Urothelium cell line (cell line): ENCODE results near the gene FBL.
"Not testable (repeated sequence)": the region's sequence is repeated elsewhere in the genome, so short reads cannot be mapped to it uniquely, and the experiment has no call there.

ENCODE experiments used
- DNase-seq: peaks from one replicate; pipeline ENCODE4 v3.0.0; 2011; ENCODE audit warnings: low spot score, mixed read lengths
- FAIRE-seq: peaks from 2 replicates; lab custom pipeline; 2011; peaks lifted over from hg19 to GRCh38; lab: Jason Lieb, UNC

The FBL gene

DNA sequence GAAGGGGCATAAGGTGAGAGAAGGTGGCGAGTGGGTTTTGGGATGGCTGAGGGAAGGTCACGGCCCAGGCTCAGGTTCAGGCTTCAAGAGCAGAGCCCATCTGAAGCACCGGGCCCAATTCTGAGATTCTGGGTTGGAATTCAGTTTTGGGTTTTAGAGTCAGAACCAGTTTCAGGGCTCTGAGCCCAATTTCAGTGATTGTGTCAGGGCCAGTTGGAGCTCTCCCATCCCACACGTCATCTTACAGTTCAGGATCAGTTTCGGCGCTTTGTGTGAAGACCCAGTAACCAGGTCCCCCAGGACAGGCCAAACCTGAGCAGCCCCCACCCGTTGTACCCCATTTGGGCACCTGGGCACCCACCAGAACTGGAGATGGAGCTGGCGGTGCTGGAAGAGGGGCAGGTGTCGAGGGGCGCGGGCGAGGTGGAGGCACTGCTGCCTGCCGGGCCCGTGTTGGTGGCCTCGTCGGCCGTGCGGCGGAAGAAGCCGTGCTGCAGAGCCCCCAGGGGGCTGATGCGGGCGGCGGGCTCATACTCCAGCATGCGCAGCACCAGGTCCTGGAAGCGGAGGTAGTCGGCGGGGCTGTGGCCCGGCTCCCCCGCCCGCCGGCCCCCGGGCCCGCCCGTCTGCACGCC is 19.8 kb downstream of the FBL start:
- DNase-seq (no peak), FAIRE-seq (no peak)

DNA sequence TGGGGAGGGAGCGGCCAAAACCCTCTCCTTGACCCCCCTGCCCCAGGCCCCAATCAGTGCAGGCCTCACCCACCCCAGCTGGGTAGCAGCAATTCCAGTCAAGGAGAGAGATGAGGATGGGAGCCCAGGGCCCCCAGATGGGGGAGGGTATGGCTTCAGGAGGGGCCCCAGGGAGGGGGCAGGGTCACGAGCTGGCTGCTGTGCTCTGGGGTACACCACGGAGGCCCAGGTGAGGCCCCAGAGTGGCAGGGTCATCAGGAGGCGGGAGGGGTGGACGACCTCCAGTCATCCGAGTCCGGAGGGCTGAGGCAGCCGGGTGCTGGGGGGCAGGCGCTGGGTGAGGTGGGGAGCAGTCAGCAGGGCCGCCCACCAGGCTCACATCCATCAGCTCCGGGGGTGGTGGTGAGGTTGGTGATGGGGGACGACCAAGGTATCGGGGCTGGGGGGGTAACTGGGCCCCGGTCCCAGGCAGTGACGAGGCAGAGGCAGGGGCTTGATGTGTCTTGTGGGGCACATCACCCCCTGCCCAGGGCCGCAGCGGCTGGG is 20.6 kb downstream of the FBL start:
- FAIRE-seq (no peak), DNase-seq (no peak)

DNA sequence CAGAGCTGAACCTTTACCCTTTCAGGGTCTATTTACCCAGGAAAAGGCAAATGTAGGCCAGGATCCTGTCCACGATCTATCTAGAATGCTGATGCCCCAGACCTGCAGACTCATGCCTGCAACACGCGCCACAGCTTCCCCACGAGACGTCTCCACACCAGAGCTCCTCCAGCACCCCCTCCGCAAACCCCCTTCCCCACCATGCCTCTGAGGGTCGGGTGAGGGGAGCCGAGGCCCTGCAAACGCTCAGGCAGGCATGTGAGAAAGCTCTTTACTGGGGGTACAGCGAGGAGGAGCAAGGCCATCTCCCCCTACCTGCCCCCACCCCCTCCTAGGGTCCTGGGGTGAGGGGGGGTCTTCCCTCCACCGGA is 21.1 kb downstream of the FBL start:
- DNase-seq = no peak
- no peak for FAIRE-seq

DNA sequence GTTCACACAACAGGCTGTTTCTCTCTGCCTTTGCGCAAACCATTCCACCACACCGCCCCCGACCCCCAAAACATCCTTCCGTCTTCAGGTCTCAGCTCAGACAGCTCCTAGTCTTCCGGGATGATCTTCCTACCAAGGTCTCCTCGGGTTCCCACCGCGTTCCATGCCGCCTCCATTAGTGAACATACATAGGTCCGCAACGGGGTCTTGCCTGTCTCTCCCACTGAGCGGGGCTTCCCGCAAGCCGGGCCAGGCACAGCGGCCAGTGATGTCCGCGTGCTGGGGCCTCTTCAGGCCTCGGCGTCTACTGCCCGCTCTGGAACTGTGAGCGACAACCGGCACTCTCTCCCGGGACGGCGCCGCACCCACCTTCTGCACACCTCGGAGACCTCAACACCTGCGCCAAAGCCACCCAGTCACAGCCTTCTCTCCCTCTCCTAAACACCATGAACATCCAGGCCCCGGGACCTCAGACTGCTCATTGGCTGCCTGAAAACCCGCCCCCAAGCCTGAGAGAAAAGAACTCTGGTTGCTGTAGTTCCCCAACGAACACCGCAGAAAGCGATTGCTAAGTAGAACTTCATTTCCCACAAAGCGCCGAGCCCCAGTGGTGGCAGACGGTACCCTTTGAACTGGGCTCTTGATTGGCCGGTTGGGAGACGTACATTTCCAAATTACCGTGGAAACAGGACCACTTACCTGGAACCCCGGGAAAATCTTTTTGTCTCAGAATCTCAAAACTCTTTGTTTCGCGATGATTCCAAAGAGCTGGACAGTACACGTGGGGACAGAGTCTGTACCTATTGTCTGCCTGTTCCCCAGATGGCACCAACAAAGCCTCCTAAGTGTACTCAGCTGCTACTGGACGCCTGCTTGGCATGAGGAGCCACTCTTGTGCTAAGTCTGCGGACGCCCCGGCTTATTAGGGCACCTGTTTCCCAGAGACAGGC is 21.8 kb downstream of the FBL start:
- no peak for DNase-seq
- no peak for FAIRE-seq

DNA sequence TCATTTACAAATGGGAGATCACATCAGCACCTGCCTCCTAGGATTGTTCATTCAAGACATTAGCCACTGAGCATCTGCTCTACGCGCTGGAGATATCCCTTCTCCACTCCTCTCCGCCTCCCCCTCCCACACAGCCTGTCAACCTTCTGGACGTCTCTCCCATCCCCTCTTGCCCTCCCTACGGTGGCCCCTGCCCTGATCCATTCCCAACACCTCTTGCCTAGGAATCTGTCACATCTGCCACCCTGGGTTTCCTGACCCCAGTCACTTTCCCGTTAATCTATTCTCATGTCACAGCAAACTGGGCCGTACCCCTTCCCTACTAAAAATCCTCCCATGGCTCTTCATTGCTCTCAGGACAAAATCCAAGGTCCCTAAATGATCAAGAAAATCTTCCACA is 22.5 kb downstream of the FBL start:
- FAIRE-seq = no peak

DNA sequence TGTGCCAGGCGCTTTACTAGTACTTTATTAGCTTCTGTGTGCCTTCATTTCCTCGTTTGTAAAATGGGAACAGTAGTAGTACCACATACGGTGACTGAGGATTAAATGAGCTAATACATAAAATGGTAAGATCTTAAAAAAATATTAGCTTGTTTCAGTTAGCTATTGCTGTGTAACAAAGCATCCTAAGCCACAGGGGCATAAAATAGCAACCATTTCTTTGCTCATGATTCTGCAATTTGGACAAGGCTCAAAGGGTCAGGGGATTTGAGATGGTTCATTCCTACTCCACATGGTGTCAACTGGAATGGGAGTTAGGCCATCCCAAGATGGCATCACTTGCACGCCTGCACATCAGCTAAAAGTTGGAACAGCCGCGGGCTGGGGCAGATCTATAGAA is 25.5 kb downstream of the FBL start:
- no peak for DNase-seq
- no peak for FAIRE-seq

More for the DNA sequence above, 22.5 kb downstream of the FBL start:
- DNase-seq = no peak

DNA sequence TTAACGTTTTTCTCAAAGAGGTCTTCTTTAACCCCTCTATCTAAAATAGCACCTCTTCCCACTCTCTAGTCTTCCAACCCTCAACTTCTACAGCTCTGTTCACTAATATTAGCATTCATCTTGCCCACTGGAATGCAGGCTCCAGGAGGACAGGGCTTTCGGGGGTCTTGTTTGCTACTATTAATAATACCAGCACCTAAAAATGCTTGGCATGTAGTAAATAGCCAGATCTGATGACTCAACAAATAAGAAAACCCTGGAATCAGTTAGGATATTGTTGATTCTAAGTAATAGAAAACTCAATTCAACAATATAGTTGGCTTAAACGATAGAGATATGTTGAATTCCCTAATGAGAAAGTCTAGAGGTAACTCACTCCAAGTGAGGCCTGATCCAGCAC is 26.4 kb downstream of the FBL start:
- FAIRE-seq = no peak

DNA sequence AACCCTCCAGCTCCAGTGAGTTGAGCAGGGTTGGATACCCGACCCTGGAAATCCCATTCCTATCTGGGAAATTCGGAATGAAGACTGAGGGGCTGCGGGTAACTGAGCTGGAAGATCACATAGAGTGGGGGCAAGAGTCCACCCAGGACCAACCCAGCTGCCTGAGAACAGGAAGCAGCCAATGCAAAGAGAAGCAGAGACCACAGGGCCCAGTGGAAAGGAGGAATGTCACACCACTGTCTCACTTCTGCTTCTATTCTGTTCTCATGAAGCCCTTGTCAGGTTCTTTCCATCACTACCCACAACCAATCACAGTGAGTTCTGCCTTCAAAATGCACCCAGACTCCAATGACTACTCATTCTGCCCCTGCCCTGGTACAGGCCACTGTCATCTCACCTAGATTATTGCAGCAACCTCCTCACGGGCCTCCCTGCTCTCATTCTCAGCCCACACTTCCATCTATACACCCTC is 27.5 kb downstream of the FBL start:
- no peak for FAIRE-seq

More for the DNA sequence above, 26.4 kb downstream of the FBL start:
- DNase-seq = no peak

DNA sequence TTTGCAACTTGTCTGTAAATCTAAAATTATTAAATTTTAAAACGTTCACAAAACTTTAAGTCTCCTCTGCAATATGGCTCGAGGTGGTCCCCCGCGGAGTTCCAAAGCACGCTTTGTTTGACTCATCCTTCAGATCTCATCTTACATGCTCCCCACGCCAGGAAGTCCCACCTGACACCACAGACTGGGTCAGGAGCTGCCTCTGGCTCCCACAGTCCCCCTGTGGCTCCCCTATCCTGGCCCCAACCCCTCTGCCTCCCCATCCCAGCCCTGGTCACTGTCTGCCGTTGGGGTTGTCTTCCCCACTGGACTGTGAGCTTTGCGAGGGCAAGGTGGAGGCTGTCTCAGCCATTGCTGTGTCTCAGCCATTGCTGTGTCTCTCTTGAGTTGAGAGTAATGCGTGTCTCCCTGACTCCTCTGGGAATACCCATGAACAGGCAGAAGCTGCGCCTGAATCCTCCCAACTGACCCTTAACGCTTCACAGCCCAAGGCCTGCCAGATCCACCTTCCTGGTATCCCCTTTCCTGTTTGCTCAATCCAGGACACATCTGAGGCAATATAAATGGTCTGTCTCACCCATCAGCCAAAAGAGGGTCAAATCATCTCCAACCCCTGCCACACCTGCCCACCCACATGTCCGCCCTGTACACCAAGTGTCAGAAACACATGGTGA is 28.2 kb downstream of the FBL start:
- FAIRE-seq = no peak
- DNase-seq = no peak

More for the DNA sequence above, 27.5 kb downstream of the FBL start:
- DNase-seq = no peak

DNA sequence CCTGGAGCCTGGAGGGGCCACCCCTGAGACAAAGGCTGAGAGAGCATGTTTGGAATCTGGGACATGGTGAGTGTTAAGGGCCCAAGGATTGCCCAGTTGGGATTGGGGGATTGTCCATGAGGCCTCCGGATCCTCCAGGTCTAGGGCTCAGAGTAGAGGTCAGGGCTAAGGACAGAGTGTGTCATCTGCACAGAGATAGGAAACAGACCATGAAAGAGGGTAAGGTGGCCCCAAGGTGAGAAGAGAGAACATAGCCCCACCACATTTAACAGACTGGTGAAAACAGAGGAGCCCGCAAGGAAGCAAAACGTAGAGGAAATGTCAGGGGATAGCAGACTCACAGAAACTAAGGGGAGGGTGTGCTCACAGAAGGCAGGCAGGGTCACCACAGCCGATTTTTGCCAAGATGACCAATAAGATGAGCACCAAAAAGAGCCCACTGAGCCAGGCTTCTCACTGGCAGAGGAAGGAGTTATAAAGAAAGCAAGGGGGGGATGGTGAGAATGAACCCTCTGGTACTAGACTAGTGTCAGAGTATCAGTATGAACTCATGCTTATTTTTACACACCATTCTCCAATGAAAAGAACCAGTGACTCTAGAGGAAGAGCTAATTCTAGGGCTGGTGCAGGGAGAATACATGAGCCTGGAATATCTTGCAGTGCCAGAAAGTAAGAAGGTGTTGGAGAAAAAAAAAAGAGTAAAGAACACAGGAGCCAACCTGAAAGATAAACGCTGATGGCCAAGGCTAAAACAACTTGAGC is 29.7 kb downstream of the FBL start:
- no peak for DNase-seq
- FAIRE-seq = no peak

DNA sequence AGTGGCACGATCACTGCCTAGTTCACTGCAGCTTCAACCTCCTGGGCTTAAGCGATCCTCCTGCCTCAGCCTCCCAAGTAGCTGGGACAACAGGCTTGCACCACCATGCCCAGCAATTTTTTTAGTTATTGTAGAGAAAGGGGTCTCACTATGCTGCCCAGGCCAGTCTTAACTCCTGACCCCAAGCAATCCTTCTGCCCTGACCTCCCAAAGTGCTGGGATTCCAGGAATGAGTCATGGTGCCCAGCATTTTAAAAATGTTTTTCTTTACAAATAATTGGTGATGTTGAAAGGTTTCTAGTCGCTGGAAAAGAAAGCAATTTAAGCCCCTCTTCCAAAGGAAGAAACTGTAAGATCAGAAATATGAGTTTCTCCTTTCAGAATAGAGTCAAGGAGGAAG is 31.6 kb downstream of the FBL start:
- DNase-seq (no peak), FAIRE-seq (no peak)

DNA sequence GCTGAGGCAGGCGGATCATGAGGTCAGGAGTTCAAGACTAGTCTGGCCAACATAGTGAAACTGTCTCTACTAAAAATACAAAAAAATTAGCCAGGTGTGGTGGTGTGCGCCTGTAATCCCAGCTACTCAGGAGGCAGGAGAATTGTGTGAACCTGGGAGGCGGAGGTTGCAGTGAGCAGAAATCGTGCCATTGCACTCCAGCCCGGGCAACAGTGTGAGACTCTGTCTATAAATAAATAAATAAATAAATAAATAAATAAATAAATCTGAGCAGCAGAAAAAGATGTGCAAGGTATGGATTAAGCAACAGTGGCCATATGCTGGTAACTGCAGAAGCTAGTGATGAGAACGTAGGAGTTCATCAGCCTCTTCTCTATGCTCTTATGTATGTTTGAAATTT is 32.1 kb downstream of the FBL start:
- FAIRE-seq, DNase-seq: not testable (repeated sequence)

DNA sequence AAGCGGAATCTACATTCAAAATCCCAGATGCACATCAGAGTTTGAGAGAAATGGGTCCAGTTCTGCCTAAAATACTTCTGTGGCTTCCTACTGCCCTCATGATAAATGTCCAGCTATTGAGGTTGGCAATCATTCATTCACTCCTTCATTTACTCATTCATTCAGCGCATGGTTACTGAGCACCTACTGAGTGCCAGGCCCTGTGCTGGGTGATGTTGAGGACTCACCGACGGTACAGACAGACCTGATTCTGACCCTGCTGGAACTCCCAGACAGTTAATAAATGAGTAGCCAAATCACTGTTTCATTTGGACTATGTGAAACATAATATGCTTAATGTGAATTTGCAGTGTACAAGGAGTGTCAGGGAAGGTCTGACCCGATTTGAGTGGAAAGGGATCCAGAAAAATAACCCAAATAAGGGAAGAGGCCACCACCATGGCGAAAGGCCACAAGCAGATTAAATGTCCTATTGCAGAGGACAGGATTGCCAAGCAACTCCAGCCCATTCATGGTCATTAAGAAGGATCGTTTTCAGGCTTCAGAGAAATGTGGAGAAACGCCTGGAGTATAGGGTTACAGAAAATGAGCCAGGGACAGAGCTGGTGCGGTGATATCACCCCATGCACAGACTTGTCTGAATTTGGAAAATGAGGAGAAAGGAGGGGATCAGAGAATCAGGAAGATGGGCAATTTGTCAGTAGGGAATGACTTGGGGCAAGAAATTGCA is 32.8 kb downstream of the FBL start:
- FAIRE-seq = no peak

DNA sequence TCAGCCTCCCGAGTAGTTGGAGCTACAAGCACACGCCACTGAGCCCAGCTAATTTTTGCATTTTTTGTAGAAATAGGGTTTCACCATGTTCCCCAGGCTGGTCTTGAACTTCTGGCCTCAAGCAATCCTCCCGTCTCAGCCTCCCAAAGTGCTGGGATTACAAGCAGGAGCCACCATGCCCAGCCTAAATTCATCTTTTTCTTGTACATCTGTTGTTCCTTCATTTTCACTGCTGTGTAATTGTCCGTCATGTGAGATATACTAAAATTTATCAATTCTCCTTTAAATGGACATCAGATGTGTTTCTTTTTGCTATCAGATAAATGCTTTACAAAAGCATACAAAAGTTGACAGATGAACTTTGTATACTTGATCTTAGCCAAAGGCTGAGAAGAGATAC is 35.1 kb downstream of the FBL start:
- DNase-seq (no peak), FAIRE-seq (no peak)

More for the DNA sequence above, 32.8 kb downstream of the FBL start:
- DNase-seq = no peak

DNA sequence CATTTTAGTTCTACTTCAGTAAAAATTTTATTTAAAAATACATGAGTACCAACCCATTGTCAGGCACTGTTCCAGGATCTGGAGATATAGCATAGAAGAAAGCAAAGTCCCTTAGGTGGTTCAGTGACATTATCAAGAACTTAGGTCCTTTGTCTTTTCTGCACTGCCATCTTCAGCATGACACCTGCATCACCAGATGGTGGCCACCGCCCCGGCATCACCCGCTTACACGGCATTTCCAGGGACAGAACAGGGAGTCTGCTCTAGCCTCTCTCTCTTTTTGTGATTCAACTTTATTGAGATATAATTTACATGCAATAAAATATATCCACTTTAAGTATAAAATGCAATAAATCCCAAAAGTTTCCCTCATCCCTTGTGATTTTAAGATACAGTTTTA is 35.8 kb downstream of the FBL start:
- DNase-seq = no peak
- FAIRE-seq = no peak

DNA sequence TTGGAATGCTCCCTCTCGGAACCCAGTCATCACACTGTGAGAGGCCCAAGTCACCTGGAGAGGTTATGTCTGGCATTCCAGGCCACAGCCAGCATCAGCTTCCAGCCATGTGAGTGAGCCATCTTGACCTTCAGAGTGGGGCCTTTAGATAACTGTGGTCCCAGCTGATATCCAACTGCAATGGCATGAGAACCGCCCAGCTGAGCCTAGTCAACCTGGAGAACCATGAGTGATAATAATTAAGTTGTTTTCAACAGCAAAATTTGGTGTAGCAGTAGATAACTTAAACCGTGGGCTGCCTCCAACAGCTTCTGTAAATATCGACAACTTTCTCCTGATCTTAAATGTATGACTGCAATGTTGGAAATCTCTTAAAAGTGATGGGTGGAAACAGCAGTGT is 36.8 kb downstream of the FBL start:
- DNase-seq (no peak), FAIRE-seq (no peak)

DNA sequence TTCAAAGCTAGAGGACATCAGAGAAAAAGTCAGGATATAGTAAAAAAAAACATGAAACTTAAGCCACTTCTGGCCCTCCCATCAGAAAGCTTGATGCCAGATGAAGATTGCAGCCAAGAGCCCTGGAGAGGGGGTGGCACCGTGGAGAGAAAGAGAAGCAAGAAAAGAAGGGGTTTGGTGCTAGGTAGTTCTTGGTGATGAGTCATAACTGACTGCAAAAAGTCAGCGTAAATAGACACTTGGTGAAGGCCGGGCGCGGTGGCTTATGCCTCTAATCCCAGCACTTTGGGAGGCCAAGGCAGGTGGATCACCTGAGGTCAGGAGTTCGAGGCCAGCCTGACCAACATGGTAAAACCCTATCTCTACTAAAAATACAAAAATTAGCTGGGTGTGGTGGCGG is 37.5 kb downstream of the FBL start:
- FAIRE-seq, DNase-seq: not testable (repeated sequence)

DNA sequence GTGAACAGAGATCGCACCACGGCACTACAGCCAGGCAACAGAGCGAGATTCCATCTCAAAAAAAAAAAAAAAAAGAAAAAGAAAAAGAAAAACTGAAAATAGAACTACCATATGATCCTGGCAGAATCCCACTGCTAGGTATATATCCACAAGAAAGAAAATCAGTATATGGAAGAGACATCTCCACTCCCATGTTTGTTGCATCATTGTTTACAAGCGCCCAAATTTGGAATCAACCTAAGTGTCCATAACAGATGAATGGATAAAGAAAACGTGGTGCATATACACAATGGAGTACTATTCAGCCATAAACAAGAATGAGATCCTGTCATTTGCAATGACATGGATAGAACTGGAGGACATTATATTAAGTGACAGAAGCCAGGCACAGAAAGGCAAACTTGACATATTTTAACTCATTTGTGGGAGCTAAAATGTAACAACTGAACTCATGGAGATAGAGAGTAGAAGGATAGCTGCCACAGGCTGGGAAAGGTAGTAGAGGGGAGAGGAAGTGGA is 38.3 kb downstream of the FBL start:
- DNase-seq (no peak), FAIRE-seq (no peak)

DNA sequence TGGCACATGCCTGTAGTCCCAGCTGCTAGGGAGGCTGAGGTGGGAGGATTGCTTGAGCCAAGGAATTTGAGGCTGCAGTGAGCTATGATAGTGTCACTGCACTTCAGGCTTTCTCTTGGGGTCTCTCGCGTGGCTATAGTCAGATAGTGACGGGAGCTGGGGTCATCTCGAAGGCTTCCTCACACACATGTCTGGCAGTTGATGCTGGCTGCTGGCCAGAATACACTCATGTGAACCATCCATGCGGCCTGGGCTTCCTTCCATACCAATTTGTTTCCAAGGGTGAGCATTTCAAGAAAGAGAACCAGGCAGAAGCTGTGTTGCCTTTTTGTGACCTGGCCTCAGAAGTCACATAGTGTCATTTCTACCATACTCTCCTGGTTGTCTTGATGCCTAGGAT is 41.1 kb downstream of the FBL start:
- DNase-seq (no peak), FAIRE-seq (no peak)

DNA sequence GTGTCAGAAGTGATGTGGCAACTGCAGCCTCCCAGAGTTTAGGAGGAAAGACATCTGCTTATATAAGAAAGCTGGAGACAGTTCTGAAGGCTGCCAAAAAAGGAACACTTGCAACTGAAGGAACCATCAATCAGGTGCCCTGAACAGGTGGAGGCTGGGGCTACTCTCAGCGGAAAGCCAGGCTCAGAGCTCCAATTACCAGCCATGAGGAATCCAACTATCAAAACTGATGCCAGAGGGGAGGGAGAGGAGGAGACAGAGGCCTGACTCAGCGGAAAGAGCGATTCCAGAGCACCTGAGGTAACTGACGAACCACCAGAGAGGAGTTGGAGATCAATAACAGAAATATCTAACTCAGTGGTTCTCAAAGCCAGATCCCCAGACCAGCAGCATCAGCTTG is 43.2 kb downstream of the FBL start:
- DNase-seq (no peak), FAIRE-seq (no peak)
